ENCODE data around the gene SSTR5.

SSTR5 gene

DNA sequence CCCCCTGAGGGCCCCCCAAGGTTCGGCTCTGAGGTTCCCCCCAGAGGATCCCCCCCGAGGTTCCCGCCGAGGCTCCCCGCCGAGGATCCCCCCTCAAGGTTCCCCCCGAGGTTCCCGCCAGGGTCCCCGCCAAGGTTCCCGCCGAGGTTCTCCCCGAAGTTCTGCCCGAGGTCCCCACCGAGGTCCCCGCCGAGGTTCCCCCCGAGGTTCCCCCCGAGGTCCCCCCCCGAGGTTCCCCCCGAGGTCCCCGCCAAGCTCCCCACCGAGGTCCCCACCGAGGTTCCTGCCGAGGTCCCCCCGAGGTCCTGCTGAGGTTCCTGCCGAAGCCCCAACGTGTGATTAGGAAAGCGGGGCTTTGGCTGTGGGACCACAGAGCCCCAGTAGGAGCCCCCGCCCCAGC is 32.2 kb upstream of the SSTR5 start:
- no peak for DNase-seq

- no peak for DNase-seq
Observed at GRCh38 chr16:1042049-1042744, 30.4 kb upstream of the SSTR5 start.

GRCh38 chr16:1042866-1043265 is 29.7 kb upstream of the SSTR5 start:
- DNase-seq = no peak

DNA sequence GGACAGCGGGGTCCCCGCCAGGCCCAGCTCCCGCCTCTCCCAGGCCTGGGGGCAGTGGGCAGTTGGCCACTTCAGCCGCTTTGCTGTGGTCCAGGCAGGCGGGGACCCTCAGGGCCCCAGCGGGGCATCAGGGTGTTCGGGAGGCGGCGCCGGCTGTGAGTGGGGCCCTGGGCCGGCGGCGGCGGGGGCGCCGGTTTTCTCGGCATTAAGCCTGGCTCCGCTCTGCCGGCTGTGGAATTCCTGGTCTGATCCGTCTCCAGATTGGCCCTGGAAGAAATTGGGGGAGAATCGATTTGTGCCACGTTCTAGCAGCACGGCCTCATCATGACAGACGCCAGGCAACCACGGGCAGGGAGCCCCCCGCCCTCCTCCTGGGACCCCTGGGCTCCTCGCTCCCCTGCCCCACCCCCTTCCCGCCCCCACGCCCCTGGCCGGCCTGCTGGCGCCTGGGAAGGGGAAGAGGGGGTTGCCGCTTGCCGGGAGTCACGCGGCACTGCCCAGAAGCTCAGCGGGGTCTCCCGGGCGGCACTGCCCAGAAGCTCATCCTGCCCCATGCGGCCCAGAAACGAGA is 28.6 kb upstream of the SSTR5 start:
- DNase-seq = no peak

DNA sequence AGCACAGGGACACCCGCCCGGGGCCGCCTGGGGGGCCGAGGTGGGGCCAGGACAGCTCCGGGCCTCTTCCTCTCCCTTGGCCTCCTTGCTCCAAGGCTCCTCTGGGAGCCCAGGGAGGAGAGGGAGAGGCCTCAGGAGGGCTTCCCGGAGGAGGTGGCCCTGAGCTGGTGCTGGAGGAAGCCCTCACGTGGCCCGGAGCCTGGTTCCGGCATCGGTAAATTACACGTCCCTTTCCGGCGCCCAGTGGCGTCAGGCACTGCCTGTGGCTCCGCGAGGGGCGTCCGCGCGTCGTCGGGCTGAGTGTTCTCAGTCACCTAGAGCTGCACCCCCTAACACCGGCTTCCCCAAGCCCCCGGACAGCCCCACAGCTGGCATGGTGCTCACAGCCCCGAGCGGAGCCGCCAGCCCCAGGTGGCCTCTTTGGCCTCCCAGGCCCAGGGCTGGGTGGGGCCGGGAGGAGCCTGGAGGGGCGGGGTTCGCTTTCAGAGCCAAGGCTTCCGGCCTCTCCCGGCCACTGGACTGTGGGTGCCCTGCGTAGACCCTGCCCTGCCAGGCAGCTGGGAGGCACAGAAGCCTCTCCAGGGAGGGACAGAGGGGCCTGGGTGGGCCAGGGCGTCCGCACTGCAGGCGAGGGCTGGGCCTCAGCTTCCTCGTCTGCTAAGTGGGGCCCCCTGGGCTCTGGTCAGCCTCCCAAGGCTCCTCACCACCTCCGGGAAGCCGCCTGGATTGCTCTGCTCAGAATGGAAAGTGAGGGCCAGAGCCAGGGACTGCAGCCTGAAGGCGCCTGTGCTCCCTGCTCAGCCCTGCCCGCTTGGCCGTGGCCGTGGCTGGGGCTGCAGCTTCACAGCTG is 27.9 kb upstream of the SSTR5 start:
- DNase-seq = no peak

DNA sequence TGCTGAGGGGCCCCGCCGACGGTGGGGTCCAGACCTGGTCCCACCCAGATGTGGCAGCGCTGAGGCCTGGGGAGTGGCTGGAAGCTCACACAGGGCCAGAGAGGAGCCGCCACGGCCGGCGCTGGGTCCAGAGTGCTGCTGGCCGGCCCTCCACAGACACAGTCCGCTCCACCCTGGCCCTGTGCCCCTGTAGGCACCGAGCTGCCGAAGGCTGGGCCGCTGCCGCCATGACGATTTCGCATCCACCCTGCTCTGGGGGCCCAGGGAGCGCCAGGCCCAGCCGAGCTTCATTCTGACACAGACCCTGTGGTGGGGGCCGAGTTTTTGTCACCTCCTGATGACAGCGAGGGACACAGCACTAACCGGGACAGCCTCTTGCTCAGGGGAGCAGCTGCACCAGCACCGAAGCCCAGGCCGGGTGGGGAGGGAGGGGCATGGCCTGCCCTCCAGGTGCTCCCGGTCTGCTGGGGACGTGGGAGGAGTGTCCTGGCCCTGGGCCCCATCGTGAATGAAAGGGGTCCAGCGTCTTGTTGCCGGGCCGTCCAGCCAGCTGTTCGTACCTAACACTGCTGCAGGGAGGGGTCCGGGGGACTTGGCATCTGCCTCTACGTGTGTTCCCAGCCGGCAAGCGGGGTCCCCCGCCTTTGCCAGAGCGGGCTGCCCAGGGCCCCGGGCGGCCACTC is 27.1 kb upstream of the SSTR5 start:
- DNase-seq = no peak

GRCh38 chr16:1045993-1046911 is 26.3 kb upstream of the SSTR5 start:
- DNase-seq = no peak

DNA sequence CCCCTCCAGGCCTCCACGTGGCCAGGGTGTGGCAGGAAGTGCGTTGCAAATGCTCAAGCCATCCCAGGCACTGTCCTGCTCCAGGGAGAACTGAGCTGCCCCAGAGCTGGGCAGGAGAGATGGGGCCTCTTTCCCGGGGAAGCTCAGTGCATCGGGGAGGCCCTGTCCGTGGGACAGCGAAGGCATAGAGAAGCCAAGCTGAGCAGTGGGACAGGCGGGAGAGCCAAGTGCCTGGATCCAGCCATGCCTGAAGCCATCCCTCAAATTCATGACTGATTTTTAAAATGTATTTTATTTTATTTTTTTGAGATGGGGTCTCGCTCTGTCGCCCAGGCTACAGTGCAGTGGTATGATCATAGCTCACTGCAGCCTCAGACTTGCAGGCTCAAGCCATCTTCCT is 25.4 kb upstream of the SSTR5 start:
- no peak for DNase-seq

DNA sequence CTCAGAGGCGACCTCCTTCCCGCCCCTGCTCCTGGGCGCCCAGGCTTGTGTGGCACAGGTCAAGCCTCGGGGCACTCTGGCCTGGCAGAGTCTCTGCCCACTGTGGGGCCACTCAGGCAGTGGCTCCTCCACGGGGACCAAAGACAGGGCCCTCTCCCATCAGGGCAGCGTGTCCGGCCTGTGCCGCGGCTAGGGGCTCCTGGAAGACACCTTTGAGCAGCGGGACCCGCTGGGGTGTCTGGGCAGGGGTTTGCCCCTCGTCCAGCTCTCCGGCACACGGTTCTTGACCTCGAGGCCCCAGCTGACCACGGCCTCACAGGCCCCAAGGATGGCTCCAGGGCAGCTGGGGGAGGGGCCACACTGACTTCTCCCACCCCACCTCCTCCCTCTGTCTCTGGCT is 24.7 kb upstream of the SSTR5 start:
- no peak for DNase-seq

DNA sequence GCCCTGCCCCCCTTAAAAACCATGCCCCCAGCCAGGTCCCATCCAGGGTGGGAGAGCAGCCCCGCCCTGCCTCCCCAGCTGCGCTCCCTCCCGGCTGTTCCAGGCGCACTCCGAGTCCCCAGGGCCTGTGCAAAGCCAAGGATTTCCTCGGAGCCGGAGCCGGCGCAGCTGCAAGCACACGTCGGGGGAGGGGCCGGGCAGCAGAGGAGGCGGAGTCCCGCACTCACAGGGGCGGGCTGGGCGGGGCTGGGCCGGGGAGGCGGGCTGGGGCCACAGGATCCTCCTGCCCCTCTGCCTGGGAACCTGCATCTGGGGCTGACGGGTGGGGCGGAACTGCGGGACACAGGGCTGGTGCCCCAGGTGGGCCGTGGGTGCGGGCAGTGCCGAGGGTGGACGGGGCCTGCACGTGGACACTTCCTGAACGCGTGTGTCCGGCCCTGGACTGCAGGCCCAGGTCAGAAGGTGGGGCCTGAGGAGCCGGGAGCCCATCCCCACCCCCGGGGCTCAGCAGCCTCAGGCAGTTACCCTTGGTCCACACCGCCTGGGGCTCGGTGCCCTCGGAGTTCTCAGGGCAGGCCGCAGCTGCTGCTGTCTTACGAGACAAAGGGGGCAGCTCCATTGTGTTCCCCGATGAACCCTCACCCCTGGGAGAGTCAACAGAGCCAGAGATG is 24.0 kb upstream of the SSTR5 start:
- peak in 2 of 3 donors; percentile 12 to 29 for DNase-seq

DNA sequence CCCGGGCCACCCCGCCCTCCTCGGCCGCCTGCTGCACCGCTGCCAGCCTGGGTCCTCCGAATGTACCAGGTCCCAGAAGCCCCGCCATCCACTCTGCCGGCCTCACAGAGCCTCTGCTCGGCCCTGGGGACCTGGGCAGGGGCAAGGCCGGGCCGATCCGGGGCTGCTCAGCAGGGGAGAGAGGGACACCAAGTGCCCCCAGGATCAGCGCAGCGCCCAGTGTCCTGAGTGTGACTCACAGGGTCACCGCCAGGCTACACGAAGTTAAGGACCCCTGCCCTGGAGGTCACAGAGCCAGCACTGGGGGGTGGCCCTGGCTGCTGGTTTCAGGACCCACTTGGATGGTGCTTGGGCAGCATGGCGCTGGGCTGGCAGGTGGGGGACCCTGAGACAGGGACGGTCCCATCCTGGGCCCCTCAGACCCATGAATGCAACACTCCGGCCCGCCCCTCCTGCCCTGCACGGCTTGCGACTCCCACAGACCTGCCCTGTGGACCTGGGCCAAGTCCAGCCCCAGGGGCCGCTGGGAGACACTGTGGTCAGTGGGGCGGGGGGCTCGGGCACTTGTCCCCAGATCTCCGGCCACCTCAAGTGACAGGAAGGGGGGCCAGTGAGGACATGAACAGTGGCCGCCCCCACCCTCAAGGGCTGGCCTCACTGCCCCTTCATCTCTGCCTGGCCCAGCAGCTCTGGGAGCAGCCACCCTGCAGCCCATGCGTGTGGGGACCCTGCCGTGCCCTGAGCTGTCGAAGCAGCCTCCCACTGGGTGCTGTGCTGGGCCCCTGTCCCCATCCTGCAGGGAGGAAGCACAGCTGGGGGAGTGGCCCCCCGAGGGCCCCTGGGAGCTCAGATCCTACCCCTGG is 23.2 kb upstream of the SSTR5 start:
- DNase-seq = no peak

- DNase-seq = no peak
Observed at GRCh38 chr16:1049976-1050247, 22.6 kb upstream of the SSTR5 start.

DNA sequence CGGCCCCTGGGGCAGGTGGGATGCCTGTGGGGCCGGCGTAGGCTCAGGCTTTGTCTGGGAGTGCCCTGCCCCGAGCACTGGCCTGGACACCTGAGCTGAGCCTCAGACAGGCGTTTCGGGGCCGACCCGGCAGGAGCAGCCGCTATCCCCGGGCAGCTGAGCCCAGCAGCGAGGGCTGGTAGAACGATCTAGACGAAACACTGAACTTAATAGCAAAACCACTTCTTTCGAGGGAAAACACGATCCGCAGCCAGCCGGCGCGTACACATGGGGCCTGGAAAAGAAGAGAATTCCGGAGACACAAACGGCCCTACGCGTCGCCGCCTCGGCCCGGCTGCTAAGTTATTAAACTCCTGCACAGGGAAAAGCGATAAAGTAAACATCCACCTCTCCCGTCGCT is 22.0 kb upstream of the SSTR5 start:
- DNase-seq = no peak

- DNase-seq = no peak
Observed at GRCh38 chr16:1050921-1051320, 21.6 kb upstream of the SSTR5 start.

- DNase-seq = no peak
Observed at GRCh38 chr16:1051446-1051845, 21.1 kb upstream of the SSTR5 start.

- DNase-seq = no peak
Observed at GRCh38 chr16:1052721-1053120, 19.8 kb upstream of the SSTR5 start.

- no peak for DNase-seq
Observed at GRCh38 chr16:1053121-1053521, 19.4 kb upstream of the SSTR5 start.

DNA sequence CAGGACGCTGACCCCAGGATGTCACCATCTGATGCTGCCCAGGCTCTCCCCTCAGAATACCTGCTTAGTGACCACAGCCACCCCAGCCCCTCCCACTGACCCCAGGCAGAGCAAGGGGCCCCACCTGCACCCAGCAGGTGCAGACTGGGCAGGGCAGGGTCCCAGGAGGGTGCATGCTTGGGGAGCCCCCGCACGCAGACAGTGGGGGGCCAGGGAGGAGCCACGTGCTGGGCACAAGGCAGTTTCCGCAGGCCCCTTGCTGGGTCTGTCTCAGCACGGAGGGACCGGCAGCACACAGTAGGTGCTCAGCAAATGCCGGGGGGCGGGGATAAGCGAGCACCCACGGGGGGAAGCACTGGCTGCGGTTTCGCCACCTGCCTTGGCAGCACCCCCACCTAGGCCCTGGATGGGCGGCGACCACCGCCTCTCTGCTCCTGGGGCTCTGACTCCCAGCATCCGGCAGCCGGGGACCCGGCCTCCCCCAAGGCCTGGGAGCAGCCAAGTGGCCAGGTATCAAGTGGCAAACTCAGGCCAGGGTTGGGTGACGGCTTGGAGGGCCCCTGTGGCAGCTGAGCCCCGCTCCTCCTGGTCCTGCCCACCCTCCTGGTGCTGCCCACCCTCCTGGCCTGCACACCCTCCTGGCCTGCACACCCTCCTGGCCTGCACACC is 18.7 kb upstream of the SSTR5 start:
- DNase-seq = no peak

GRCh38 chr16:1054660-1055556 is 17.6 kb upstream of the SSTR5 start:
- DNase-seq = peak; percentile 50 to 80 (median 57)
